ENCODE data around the gene ARHGEF16. TPM values are rescaled to one million over a fixed set of nuclear protein-coding genes. Genes with fewer than 3 reads are reported as not detected.

Gene ARHGEF16
- 0.05 and 0.23 TPM in 2 replicates for total RNA-seq (2014; rRNA removed; shearing (Covaris generic))
- 0.05 TPM in 1 of 2 replicates, not detected in the other for polyA plus RNA-seq (2015; cell fraction: cytosol; rRNA removed)
- polyA plus RNA-seq (2015; cell fraction: nucleus; rRNA removed), result 0.17 and 0.31 TPM in 2 replicates

DNA sequence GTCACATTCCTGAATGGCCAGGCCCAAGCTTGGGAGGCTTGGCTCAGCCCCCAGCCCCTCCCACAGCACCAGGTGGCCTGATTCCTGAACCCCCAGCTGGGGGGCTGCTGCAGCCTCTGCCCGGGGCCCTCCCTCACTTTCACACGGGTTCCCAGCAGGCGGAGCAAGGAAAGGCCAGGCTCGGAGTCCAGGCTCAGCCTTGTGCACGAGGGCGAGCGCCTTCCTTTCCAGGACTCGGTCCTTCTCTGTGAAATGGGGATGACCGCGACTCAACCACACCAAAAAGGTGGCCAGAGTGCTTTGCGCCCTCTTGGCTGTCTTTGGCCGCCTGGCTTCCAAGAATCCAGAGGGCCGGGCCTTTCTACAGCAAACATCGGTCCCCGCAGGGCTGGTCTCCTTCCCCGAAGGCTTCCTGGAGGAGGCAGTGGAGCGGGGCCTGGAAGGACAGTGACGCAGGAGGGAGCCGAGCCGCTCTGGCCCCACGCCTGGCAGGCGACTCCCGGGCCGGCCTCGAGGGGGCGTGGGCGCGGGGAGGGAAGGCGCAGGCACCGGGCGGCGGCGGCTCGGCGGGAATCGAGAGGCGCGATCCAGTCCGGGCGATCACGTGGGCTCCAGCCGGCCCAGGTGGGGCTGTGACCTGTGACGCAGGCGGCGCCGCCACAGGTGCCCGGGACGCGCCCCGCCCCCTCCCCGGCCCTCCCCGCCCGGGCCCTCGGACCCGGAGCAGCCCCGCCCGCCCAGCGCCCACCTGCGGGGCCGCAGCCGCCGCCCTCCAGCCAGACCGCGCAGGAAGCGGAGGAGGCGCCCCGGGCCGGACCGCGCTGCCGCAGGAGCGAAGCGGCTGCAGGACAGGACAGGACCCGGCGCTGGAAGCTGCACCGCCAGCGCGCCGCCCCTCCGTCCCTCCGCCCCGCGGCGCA, at the start of gene ARHGEF16:
Gene ARHGEF16, plus strand, starts transcription at position 775 of the 920 bp plus-strand sequence. CDS start 8,420 bp downstream, outside the sequence.
- peak; percentile 23 for DNase-seq (ENCODE audit: low read depth)

DNA sequence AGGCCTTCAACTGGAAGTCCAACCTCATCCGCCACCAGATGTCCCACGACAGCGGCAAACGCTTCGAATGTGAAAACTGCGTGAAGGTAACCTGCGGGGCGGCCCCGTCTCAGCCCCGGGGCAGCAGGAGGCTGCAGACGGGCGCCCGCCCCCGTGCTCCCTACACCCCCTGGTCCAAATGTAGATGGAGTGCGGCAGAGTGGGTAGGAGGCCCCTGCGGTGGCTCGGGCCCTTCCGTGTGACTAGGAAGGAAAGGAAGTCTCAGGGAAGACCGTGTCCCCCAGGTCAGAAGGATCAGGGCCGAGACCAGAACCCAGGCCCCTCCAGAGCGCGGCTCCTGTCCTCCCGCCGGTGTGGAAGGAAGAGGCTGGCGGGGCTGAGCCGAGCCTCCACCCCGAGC, 49.7 kb upstream of the ARHGEF16 start:
- DNase-seq (ENCODE audit: low read depth), result no peak

DNA sequence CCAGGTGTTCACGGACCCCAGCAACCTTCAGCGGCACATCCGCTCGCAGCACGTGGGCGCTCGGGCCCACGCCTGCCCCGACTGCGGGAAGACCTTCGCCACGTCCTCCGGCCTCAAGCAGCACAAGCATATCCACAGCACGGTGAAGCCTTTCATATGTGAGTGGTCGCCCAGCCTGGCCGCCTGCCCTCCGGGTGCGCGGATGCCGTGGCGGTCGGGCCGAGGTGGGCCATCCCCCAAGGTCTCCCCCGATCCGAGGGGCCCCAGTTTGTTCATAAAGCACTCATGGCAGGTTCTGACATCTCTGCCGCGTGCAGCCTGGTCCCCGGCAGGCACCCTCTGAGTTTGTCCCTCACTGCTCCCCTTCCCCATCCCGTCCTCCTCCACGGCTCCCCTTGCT, 49.0 kb upstream of the ARHGEF16 start:
- DNase-seq (ENCODE audit: low read depth), result no peak

DNA sequence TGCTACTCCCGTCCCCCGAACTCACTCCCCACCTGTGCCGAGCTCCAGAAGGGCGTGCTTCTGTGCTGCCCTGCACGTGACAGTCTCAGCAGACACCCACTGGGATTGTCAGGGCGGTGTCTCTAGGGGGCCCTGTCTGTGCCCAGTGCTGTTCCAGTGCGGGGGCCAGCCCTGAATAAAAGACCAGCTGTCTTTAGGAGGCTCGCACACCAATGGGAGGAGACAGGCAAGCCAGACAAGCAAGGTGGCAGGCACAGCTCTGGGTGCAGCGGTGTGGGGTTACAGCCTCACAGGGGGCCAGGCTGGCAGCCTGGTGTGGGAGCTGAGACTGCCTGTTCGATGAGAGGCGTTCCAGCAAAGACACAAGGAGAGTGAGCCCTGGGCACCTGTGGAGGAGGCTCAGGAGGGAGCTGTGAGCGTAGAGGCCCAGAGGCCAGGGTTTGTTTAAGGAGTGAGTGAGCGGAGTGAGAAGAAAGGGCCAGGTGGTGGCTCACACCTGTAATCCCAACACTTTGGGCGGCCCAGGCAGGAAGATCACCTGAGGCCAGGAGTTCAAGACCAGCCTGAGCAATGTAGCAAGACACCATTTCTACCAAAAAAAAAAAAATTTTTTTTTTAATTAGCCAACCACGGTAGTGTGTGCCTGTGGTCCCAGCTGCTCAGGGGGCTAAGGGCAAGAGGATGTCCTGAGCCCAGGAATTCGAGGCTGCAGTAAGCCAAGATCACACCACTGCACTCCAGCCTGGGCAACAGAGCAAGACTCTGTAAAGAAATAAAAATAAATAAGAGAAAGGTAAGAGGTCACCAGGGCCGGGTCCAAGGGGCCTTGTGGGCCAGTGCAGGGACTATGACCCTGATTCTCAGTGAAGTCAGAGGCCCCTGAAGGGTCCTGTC, 48.2 kb upstream of the ARHGEF16 start:
- no peak for DNase-seq (ENCODE audit: low read depth)

DNA sequence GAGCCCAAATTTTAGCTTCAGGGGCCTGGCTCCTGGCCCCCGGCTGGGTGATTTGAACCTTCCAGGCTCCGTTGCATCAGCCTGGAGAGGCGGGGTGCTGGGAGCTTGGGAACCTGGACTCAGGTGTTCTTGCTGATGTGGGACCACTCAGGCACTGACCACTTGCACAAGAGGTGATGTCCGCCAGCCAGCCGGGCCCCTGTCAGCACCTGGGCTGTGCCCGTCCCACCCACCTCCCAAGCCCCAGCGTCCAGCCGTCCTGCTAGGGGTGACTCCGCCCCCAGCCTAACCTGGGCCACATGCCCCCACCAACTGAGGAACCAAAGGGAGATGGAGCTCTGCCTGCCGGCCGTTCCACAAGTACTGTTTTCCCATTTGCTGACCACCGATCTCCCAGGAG, 47.4 kb upstream of the ARHGEF16 start:
- DNase-seq (ENCODE audit: low read depth), result no peak

GRCh38 chr1:3408751-3409266, 45.7 kb upstream of the ARHGEF16 start:
- DNase-seq (ENCODE audit: low read depth), result no peak

GRCh38 chr1:3409366-3410141, 44.9 kb upstream of the ARHGEF16 start:
- no peak for DNase-seq (ENCODE audit: low read depth)

GRCh38 chr1:3410142-3410925, 44.1 kb upstream of the ARHGEF16 start:
- peak; percentile 11 for DNase-seq (ENCODE audit: low read depth)

- DNase-seq (ENCODE audit: low read depth), result no peak
These were observed 42.7 kb upstream of the ARHGEF16 start for GRCh38 chr1:3411806-3412205.

GRCh38 chr1:3412376-3412775, 42.1 kb upstream of the ARHGEF16 start:
- no peak for DNase-seq (ENCODE audit: low read depth)

DNA sequence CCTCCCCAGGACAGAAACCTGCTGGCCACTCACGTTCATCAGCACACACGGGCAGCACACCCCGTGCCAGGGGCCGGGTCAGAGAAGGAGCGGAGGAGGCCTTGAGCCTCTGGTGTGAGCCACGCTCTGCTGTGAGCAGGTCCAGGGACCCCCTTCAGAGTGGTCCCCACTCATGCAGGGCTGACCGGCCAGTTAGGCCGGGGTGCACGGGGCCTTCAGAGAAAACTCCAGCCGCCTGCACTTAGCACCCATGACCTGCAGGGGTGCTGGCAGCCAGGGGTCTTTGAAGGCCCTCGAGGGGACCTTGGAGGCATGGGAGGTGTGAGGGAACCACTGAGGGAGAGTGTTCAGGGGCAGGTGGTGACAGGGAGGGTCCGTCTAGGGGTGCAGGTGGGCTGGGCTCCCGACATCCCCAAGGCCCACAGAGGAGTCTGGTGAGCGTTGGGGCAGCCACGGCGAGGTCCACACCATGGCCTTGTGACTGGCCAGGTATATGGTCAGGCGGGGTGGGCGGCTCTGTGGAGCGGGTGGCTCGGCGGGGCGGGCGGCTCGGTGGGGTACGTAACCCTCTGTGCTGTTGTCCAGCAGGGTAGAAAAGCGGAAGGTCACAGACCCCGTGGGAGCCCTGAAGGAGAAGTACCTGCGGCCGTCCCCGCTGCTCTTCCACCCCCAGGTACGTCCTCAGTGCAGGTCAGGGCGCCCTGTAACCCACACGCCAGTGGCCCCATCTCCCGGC, 40.3 kb upstream of the ARHGEF16 start:
- no peak for DNase-seq (ENCODE audit: low read depth)

- DNase-seq (ENCODE audit: low read depth), result no peak
These were observed 39.0 kb upstream of the ARHGEF16 start for GRCh38 chr1:3415260-3416090.

- peak; percentile 17 for DNase-seq (ENCODE audit: low read depth)
These were observed 37.3 kb upstream of the ARHGEF16 start for GRCh38 chr1:3417082-3417739.

- DNase-seq (ENCODE audit: low read depth), result no peak
These were observed 36.5 kb upstream of the ARHGEF16 start for GRCh38 chr1:3417934-3418333.

DNA sequence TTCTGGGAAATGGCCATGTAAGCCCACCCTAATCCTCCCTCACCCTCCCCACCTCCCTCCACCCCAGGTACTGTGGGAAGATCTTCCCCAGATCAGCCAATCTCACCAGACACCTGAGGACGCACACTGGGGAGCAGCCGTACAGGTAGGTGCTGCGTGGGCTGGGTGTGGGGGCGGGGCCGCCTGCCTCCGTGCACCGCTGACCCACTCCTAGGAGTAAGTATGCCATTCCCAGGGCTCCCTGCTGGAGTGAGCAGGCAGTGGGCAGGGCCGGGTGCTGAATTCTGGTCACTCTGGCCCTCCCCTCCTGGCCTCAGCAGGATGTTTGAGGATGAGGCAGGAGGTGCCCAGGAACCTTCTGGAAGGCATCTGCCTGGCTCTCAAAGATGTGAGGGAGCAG, 35.9 kb upstream of the ARHGEF16 start:
- DNase-seq (ENCODE audit: low read depth), result no peak

GRCh38 chr1:3419415-3420204, 34.9 kb upstream of the ARHGEF16 start:
- DNase-seq (ENCODE audit: low read depth), result no peak
